ENCODE measurements around the gene AMOT.

GRCh38 chrX:112808007-112808406, 32.6 kb downstream of the AMOT start:
- TF ChIP-seq CTCF (optimal IDR thresholded peaks at IDR 0.05 in 1 of 3, IDR thresholded peaks at IDR 0.05 in 1 of 3, conservative IDR thresholded peaks at IDR 0.05 in 1 of 3; ENCODE audit: extremely low read depth in 1 of 3, insufficient read depth in 2 of 3, low read length in 3 of 3), result no peak
- no peak for TF ChIP-seq EZH2 (IDR thresholded peaks at IDR 0.05; ENCODE audit: low read length)

Data from keratinocyte (primary cell).